HG02970 (cell line): Measurements from ENCODE around the gene PAIP2.
A peak's percentile ranks its signal among the peaks of the same experiment; 100 is the strongest.
"Not testable (repeated sequence)": the region's sequence is repeated elsewhere in the genome, so short reads cannot be mapped to it uniquely, and the experiment has no call there.

ENCODE experiments used
- ATAC-seq: cut with Tn5 transposase; IDR thresholded peaks from one replicate; pipeline ENCODE4 v1.9.1; 2021; ENCODE audit warnings: mild to moderate bottlenecking, moderate library complexity, moderate number of reproducible peaks; ENCODE audit not compliant: unreplicated experiment, low FRiP score

PAIP2 gene, protein sequence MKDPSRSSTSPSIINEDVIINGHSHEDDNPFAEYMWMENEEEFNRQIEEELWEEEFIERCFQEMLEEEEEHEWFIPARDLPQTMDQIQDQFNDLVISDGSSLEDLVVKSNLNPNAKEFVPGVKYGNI

DNA sequence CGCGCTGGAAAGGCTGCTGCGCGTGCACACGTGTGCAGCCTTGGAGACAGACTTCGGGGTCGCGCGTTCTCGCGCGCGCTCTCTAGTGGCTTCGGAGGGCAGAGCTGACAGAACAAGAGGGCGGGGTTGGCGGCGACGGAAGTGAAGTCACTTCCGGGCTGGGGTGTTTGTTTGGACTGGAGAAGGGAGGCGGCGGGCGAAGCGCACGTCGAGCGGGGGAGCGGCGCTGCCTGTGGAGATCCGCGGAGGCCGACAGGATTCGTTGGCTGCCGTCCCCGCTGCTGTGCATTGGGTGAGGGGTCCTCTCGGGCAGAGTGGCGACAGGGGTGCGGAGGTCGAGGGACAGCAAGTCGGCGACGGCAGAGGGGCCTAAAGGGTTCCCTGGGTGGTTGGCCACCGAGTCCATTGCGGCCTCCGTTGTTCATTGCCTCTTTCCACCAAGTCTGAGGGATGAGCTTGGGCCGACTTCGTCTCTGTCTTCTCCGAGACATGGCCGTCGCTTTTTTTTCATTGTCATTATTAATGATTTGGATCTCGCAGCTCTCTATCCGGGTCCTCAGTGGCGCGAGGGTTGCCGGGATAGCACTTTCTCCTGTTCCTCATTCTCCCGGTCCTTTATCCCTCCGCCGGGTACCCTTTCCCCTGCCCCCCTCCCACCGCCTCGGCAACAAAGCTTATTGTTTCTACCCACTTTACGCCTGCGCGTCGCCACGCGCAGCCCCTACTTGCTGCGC lies at the start of gene PAIP2:
Gene PAIP2, plus strand, starts transcription at position 166 of the 734 bp plus-strand sequence. CDS start 21,931 bp downstream, outside the sequence.
- ATAC-seq: peak; percentile 95

DNA sequence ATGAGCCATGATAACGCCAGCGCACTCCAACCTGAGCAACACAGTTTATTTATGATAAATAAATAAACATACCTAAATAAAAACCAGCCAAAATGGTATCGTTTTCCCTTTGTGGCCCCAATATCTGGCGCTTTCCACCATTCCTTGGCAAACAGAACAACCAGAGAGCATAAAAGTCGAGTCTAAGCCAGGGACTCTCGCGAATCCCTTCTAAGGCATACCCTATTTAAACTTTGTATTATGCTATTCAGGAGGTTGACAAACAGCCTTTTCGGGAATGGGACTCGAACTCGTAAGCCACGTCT lies 48.5 kb upstream of the PAIP2 start:
- ATAC-seq: no peak

DNA sequence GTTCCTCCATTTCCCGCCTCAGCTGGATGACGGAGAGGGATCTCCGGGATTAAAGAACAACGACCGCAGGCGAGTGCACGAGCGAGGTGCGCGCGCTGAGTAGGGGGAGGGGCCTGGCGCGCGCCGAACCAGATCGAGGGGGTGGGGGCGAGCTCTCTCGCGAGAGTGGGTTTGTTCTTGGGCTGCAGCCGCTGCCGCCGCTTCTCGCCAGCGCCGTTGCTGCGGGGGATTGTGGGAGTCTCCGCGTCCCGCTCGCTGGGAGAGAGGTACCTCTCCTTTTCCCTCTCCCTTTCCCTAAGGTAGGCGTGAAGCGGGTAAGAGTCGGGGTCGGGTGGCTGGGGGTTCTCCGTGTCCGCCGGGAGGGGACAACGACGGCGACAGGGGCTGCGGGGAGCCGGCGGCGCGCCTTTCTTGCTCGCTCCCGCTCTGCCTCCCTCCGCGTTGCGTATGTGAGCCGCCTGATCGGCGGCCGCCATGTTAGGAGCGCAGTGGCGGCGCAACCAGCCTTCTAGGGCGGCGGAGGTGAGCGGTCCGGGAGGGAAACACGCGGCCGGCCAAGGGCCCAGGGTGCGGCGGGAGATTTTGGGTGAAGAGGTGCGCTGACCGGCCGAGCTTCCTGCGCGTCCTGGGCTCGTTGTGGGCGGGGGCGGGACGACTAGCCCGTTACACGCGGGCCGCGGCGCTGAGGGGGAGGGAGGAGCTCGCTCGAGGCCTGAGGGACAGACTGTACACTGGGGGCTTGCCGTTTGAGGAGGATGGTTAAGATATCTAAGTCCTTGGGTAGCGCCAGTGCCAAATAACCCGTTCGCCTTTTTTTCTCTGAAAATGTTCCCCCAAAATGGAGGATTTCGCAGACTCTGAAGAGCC lies 47.9 kb upstream of the PAIP2 start, which contains the start of gene MATR3:
Gene MATR3, plus strand, starts transcription at position 234 of the 867 bp plus-strand sequence. CDS start 13,676 bp downstream, outside the sequence.
- peak; percentile 64 for ATAC-seq

DNA sequence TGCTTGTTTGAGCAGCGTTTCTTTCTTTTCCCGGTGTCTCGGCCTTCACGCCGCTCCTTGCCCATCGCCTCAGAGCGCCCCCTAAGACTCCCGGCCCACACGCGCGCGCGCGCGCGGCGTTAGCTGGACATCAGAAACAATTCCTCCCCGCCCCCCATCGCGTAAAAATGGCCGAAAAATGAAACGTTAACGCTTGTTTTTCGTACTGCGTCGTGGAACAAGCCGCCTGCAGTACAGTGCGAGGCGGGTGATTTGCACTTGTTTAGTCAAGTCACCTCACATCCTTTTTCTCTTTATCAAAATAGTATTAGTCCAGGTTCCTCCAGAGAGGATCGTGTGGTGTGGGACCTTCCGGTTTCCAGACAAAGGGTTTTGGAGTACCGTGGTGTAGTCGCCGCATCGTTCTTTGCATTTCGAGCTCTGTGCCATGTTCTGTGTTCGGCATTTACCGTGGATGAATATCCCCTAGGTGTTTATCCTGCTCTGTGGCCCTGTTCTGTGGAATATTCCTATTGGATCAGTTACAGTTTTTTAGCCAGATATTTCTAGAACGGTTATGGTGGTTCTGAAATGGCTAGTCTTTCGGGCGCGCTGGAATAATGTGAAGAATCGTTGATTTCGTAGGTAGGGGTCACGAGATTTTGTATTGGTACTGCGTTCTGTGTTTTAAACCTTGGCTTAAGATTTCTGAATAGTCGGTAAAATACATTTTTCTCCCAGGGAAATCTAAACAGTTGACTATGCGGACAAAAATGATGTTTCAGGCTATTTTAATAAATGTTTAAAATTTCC lies 47.1 kb upstream of the PAIP2 start:
- peak; percentile 44 for ATAC-seq

DNA sequence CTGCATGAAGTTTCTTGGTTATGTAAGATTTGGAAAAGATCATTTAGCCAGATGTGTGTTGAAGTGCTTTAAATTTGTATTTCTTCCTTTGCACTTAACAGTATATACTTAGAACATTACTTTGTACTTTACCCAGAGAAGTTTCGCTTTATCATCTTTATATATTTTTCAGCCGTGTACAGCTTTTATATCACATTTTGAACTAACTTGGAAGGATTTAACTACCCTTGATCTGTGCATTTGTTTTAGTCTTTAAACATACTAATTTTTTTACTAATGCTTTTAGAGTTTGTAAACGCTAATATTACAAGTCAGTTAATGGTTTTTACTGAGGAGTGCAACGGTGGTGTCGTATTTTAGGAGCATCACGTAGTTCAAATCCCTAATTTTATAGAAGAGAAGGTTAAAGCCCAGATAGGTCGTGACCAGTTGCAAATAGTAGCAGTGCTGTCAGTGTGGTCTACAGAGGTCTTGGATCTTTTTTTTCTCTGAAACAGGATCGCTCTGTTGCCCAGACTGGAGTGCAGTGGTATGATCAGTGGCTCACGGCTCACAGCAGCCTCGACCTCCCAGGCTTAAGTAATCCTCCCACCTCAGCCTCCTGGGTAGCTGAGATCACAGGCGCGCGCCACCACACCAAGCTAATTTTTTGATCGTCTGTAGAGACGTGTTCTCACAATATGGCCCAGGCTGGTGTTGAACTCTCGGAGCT lies 46.2 kb upstream of the PAIP2 start:
- ATAC-seq: no peak

- ATAC-seq: no peak
Measured at GRCh38 chr5:139296198-139296597, 45.5 kb upstream of the PAIP2 start.

DNA sequence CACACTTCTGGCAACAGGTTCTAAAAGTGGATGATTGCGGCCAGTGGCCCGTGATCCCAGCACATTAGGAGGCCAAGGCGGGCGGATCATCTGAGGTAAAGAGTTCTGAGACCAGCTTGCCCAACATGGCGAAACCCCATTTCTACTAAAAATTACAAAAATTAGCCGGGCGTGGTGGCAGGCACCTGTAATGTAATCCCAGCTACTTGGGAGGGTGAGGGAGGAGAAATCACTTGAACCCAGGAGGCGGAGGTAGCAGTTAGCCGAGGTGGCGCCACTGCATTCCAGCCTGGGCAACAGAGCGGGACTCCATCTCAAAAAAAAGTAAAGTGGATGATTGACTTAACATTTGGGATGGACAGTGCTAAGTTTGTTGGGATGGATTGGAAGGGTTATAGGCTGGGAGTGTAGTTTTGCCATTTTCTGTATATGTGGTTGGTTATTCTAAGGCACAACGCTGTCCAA lies 44.8 kb upstream of the PAIP2 start:
- no peak for ATAC-seq

GRCh38 chr5:139297439-139298133 lies 44.1 kb upstream of the PAIP2 start:
- ATAC-seq: no peak

- no peak for ATAC-seq
Measured at GRCh38 chr5:139298242-139298641, 43.4 kb upstream of the PAIP2 start.

DNA sequence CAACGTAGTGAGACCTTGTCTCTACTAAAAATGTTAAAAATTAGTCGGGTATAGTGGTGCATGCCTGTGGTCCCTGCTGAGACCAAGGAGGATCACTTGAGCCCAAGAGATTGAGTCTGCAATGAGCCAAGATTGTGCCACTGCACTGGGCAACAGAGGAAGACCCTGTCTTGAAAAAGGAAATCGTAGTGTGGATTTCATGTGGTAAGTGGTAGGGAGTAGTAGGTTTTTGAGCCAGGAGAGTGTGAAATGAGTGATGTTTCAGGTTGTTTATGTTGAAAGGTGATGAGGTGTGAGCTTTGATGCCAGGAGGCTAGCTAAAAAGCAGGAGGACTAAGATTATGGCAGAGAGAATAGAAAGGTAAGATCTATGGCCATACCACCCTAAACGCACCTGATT lies 42.2 kb upstream of the PAIP2 start:
- ATAC-seq: no peak

- ATAC-seq: no peak
Measured at GRCh38 chr5:139301808-139302499, 39.7 kb upstream of the PAIP2 start.

DNA sequence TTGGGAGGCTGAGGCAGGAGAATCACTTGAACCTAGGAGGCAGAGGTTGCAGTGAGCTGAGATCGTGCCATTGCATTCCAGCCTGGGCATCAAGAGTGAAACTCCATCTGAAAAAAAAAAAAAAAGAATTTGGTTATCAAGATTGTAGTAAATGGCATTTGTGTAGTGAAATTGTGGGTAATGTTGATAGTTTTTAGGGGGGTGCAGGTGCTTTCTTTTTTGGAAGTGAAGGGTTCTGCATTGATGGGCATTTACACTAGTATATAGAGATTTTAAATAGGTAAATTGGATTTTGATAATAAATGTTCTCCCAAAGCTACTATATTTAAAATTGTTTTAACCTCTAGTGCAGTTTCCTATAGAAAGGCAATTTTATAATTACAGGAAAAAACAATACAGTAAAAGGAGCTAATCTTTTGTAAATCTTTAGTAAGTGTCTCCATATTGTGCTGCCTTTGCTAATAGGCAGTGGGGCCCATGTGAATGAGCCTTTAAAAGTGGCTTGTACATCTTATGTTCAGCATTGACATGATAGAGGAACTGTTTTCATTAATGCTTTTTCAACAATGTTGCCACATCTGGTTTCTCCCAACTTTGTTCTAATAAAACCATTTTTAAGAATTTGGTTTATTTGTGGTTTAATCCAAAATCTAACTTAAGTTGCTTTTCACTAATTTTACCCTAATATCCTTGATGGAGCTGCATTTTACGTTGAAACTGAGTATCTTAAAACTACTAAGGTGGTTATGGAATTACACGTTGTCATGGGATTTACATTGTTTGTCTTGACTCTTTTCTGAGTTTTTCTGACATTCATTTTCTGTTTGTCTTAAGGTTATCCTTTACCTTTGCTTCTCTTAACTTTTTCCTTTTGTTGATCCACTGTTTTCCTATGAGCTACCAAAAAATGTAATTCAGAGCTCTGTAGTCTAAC lies 37.0 kb upstream of the PAIP2 start:
- ATAC-seq: no peak

DNA sequence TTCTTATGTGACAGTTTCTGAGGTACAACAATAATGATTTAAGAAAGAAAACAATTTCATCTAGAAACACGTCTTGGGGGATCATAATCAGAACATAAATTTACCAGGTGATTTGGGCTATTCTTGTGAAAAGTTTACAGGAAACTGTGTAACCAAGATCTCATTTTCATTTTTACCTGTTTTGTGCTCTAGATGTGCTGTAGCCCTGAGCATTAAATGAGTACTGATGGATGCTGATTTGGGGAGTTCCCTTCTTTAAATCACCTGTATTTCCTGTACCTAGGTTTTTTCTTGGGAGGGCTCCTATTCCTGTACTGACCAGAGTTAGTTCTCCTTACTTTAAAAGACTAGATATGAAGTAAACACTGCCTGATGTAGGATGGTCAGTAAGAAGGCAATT lies 35.5 kb upstream of the PAIP2 start:
- no peak for ATAC-seq

DNA sequence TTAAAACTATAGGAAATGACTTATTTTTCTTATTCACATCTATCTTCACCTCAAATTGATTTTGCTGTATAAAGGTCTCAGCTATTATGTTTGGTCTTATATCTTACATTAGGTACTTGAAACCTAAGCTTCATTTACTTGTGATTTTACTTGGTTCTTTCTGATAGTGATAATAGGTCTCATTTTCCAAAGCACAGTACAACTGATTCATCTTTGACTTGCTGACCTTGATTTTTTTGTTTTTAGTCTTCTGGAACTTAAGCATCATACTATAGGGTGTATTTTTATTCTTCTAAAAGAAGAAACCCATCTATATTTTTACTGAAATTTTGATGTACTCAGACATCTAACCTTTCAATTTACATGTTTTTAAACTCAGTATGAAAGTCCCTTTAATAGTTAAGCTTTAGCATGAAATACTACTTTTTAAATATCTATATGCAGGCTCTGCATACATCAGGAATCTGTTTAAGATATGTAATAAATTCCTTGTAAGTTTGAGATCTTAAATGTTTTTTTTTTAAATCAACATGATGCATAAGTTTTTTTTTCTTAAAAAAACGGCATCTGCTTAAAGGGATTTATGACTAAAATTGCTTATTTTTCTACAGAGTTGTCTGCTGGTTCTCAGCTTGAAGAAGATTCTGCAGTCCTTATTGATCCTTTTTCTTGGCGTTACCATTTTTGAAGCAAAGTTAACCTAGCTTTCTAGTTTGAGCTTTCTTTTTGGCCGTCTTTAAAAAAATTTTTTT lies 34.9 kb upstream of the PAIP2 start:
- ATAC-seq: no peak

- no peak for ATAC-seq
Measured at GRCh38 chr5:139308797-139309196, 32.9 kb upstream of the PAIP2 start.

DNA sequence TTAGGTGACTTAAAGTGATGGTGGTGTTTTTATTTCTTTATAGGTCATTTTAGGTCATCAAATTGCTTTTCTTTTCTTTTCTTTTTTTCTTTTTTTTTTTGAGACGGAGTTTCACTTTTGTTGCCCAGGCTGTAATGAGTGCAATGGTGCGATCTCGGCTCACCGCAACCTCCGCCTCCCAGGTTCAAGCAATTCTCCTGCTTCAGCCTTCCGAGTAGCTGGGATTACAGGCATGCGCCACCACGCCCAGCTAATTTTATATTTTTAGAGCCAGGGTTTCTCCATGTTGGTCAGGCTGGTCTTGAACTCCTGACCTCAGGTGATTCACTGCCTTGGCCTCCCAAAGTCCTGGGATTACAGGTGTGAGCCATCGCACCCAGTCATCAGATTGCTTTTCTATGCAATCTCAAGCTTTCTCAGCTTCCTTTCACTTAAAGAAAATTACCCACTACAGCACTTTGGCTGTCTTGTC lies 30.9 kb upstream of the PAIP2 start:
- ATAC-seq: not testable (repeated sequence)

DNA sequence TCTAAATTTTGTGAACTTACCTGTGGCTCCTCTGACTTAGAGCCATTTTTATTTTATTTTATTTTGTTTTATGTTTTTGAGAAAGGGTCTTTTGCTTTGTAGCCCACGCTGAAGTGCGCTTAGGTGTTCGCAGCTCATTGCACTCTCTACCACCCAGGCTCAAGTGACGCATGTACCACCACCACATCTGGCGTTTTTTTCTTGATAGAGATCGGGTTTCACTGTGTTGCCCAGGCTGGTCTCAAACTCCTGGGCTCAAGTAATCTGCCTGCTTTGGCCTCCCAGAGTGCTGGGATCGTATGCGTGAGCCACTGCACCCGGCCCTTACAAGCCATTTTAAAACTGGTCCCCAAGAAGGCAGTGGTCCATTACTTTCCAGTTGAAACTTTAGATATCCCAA lies 29.6 kb upstream of the PAIP2 start:
- ATAC-seq: no peak
